ENCODE measurements around the gene EXT2. TPM values are rescaled to one million over a fixed set of nuclear protein-coding genes. Genes with fewer than 3 reads are reported as not detected.

Gene EXT2
- total RNA-seq, 2 experiments from 2014 or later, result 22.4 to 24.0 TPM

DNA sequence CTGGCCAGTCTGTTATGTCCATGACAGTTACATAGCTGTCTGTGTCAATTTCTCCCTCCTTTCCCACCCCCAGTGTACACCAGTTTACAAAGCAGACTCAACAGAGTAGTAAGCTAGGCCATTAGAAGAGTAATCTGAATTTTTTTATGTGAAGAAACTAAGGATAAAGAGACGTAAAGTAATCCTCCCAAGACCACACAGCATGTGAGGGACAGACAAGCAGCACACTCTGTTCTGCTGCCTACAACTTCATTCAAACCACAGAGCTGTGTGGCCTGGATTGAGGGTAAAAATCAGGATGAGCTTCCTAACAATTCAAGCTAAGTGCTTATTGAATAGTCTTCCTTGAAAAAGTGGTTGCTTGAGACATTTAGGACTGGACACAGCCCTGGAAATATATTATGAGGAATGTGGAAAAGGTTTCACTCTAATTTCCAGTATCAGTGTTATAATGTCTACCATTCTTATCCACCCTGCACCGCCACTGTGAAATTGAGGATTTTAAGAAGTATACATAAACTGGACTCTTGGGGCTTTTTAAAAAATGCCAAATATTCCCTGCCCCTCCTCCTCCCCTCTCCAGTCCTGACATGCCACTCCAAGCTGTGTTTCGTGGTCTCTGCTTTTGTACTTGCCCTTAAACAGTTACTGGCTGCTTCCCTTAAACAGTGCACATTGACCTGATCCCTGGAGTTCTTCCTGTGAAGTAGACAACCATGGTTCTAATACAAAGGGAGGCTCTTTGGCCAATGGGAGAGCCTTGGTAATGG, 40.9 kb downstream of the EXT2 start:
- peaks cover 3% of the 10 kb centered on the region for H3K36me3 Mint-ChIP-seq
- H3K27me3 Mint-ChIP-seq, result no peaks in the 10 kb centered on the region
- no peaks in the 10 kb centered on the region for H3K4me1 Mint-ChIP-seq
- DNase-seq, result no peak
- no peak overlapping the region for H3K27ac Mint-ChIP-seq
- H3K9me3 Mint-ChIP-seq, result no peaks in the 10 kb centered on the region
- H3K4me3 Mint-ChIP-seq, result no peak overlapping the region

DNA sequence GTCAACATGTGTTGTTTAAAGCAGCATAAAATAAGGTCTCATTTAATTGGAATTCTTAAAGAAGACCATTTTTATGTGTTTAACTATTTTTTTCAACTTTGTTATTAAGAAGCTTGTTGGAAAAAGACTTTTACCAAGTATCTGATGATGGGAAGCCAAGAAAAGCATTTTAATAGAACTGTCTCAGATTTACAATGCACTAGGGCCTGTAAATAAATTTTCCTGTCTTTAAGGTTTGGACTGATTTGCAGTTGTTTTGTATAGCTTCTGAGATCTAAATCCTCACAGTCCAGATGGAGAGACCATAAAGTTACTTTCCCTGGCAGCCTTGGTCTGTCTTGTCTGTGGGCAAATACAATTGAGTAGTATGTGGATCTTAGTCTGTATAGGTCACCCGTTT, 41.6 kb downstream of the EXT2 start:
- Mint-ChIP-seq H3K9me3 (no peaks in the 10 kb centered on the region), H3K27me3 (no peaks in the 10 kb centered on the region), H3K36me3 (peaks cover 3% of the 10 kb centered on the region), H3K27ac (no peak overlapping the region), H3K4me3 (no peak overlapping the region), H3K4me1 (no peaks in the 10 kb centered on the region)
- DNase-seq, result no peak

DNA sequence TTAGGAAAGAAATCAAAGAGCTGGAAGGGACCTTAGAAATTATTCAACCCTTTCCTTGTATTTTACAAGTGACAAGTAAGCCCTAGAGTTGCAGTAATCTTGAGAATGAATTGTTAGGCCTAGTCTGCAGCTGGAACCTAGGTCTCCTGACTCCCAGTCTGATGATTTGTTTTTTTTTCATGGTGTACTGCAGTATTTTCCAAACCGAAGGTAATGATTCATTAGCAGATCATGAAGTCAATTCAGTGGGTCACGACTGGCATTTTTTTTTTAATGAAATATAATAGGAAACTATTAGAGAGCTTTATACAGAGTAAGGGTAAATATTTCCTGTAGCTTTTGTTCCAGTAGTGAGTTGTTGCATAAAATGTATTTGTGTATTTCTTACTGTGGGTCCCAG, 42.8 kb downstream of the EXT2 start:
- peaks cover 7% of the 10 kb centered on the region for H3K36me3 Mint-ChIP-seq
- H3K27me3 Mint-ChIP-seq, result no peaks in the 10 kb centered on the region
- no peak overlapping the region for H3K4me3 Mint-ChIP-seq
- no peak for DNase-seq
- no peaks in the 10 kb centered on the region for H3K9me3 Mint-ChIP-seq
- H3K27ac Mint-ChIP-seq, result no peak overlapping the region
- H3K4me1 Mint-ChIP-seq, result no peaks in the 10 kb centered on the region

GRCh38 chr11:44138980-44139379, 43.5 kb downstream of the EXT2 start:
- Mint-ChIP-seq H3K9me3 (no peaks in the 10 kb centered on the region), H3K27ac (no peak overlapping the region), H3K4me3 (no peak overlapping the region), H3K27me3 (no peaks in the 10 kb centered on the region), H3K36me3 (peaks cover 10% of the 10 kb centered on the region), H3K4me1 (no peaks in the 10 kb centered on the region)
- no peak for DNase-seq

DNA sequence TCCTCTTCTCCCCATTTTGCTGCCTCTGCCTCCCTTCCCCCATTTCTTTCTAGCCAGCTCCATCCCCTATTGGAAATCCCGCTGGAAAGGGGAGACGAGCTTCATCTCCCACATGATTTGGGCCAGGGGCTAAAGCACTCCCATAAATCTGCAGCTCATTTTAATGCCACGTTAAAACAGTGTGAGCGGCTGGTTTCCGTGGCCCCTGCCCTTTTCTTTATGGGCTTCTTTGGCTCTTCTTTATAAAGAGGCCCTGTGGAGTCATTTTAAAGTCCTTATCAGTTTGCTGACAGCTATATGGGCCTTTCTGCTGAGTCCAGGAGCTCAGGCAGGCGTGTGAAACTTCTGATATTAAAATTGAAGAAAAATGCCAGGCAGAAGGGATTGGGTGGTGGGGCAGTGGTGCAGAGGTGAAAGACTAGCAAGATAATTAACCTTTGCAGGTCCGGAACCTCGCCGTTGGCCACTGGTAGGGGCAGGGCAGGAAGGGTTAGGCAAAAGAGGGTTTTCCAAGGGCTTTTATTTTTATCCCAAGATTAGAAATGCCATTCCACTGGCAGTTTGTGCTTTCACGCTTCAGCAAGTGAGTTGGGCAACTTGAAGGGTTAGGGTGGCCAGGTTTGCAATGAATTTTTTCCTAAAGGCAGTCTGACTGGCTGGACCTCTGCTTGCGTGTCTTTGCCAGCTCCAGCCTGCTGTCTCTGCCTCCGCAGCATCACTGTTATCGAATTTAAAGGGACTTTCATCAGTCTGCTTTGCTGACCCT, 44.3 kb downstream of the EXT2 start:
- no peak overlapping the region for H3K4me3 Mint-ChIP-seq
- no peak for DNase-seq
- H3K27me3 Mint-ChIP-seq, result no peaks in the 10 kb centered on the region
- H3K4me1 Mint-ChIP-seq, result no peaks in the 10 kb centered on the region
- no peak overlapping the region for H3K27ac Mint-ChIP-seq
- H3K36me3 Mint-ChIP-seq, result peaks cover 12% of the 10 kb centered on the region
- no peaks in the 10 kb centered on the region for H3K9me3 Mint-ChIP-seq

DNA sequence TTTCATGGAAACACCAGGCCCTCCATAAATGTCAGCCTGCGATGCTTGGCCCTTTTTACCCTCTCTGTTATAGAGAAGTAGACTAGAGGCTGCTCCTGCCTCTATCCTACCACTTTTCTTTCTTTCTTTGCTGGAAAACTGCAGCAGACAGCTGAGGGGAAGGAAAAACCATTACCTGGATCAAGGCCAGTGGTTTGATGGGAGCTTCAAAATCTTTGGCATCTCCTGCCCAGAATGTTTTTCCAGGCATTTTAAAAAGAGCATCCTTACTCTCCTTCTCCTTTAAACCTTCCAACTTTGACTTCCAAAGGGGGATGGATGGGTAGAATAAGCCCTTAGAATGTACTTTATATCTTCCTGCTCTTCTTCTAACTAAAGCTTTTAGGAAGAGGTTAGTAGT, 44.9 kb downstream of the EXT2 start:
- no peak for DNase-seq
- Mint-ChIP-seq H3K4me1 (no peaks in the 10 kb centered on the region), H3K4me3 (no peak overlapping the region)

DNA sequence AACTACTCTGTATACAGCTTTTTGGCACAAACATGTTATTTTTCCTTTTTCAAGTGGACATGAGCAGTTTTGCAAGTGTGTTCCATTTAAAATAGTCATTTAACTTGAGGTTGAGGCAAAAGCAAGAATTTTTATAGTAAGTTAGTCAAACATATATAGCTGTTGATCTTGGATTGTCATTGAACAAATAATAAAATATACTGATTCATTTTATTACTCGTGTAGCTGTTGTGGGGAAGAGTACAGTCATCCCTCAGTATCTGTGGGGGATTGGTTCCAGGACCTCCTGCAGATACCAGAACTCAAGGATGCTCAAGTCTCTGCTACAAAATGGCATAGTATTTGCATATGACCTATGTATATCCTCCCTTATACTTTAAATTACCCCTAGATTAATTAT, 45.3 kb downstream of the EXT2 start:
- no peak overlapping the region for H3K27ac Mint-ChIP-seq
- H3K9me3 Mint-ChIP-seq, result no peaks in the 10 kb centered on the region
- H3K4me3 Mint-ChIP-seq, result no peak overlapping the region
- DNase-seq, result no peak
- H3K27me3 Mint-ChIP-seq, result no peaks in the 10 kb centered on the region
- H3K36me3 Mint-ChIP-seq, result peaks cover 15% of the 10 kb centered on the region
- H3K4me1 Mint-ChIP-seq, result no peaks in the 10 kb centered on the region

More for the DNA sequence above, 44.9 kb downstream of the EXT2 start:
- Mint-ChIP-seq H3K36me3 (peaks cover 15% of the 10 kb centered on the region), H3K9me3 (no peaks in the 10 kb centered on the region), H3K27ac (no peak overlapping the region), H3K27me3 (no peaks in the 10 kb centered on the region)

- no peak overlapping the region for H3K27ac Mint-ChIP-seq
- DNase-seq, result no peak
- H3K4me1 Mint-ChIP-seq, result no peaks in the 10 kb centered on the region
- no peaks in the 10 kb centered on the region for H3K9me3 Mint-ChIP-seq
- no peaks in the 10 kb centered on the region for H3K27me3 Mint-ChIP-seq
- H3K4me3 Mint-ChIP-seq, result no peak overlapping the region
- H3K36me3 Mint-ChIP-seq, result peaks cover 26% of the 10 kb centered on the region
Measured at GRCh38 chr11:44143987-44144909, 48.8 kb downstream of the EXT2 start.

DNA sequence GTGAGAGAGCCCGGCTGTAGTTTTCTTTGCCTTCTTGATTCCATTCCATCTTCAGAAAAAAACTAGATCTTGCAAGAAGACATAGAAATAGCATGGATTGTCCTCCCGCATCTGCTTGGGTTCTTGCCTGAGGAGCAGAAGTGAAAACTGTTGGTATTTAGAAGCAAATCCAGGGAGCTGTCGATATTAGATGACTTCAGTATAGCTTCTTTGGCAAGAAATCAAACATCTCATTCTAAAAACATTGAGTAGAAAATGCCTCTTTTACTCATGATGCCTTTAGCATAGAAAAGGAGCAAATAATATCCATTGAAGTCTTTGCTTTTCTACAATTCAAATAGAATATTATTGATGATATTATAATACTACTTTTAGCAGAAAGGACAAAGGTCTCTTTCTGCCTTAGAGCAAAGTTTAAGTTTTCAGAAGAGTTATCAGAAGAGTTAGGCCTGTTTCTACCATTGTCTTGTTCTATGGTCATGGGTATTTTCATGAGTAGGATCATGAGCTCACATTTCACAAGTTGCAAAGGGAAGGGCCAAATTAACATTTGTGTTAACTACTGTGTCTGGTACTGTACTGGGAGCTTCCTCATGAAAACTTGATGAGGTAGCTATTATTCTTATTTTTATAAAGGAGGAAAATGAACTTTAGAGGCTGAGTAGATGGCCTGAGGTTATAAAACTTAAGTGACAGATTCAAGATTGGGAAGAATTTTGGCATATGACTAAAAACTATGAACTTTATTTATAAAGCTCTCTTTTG, 49.7 kb downstream of the EXT2 start:
- H3K4me1 Mint-ChIP-seq, result no peaks in the 10 kb centered on the region
- H3K27me3 Mint-ChIP-seq, result no peaks in the 10 kb centered on the region
- no peak for DNase-seq
- H3K4me3 Mint-ChIP-seq, result no peak overlapping the region
- H3K27ac Mint-ChIP-seq, result no peak overlapping the region
- H3K36me3 Mint-ChIP-seq, result peaks cover 36% of the 10 kb centered on the region
- H3K9me3 Mint-ChIP-seq, result no peaks in the 10 kb centered on the region

DNA sequence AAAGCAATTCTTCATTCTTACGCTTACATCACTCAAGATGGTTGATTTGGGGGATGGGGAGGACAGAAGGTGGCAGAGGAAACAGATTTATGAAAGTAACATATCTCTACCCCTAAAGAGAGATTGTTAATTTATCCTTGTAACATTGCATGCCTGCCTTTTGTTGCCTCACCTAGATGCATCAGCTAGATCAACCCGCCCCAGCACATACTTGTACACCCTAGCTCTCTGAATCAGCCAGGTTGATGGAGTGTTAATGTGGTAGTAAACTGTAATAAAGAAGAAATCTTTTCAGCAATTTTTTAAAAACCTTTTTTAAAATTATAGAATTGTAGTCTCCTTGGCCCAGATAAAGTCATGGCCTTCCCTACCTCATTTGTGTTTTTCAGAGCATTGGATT, 51.5 kb downstream of the EXT2 start:
- no peak for DNase-seq
- no peaks in the 10 kb centered on the region for H3K27me3 Mint-ChIP-seq
- H3K4me1 Mint-ChIP-seq, result no peaks in the 10 kb centered on the region
- H3K27ac Mint-ChIP-seq, result no peak overlapping the region
- peaks cover 7% of the 10 kb centered on the region for H3K9me3 Mint-ChIP-seq
- peaks cover 52% of the 10 kb centered on the region for H3K36me3 Mint-ChIP-seq
- no peak overlapping the region for H3K4me3 Mint-ChIP-seq

DNA sequence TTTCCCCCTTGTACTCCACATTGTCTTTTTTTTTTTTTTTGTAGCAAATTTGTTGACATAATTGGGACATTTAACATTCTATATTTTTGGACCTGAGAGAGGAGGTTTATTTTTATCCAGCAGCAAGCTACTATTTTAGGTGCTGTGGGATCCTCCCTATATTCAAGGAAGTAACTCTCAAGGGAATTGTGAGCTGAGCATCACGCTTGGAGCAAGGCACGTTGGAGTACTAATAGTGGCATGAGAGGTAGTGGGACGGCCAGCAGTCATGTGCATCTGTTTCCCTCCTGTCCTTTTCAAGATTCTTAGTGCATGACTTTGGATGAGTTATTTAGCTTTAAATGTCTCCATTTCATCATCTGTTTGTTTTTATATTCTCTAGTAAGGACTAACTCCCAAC, 52.3 kb downstream of the EXT2 start:
- Mint-ChIP-seq H3K4me3 (no peak overlapping the region), H3K36me3 (peaks cover 60% of the 10 kb centered on the region), H3K27me3 (no peaks in the 10 kb centered on the region)

GRCh38 chr11:44149651-44150050, 54.2 kb downstream of the EXT2 start:
- Mint-ChIP-seq H3K9me3 (peaks cover 14% of the 10 kb centered on the region), H3K36me3 (peaks cover 65% of the 10 kb centered on the region), H3K4me1 (no peaks in the 10 kb centered on the region), H3K4me3 (no peak overlapping the region), H3K27me3 (no peaks in the 10 kb centered on the region), H3K27ac (no peak overlapping the region)
- no peak for DNase-seq

More for the DNA sequence above, 52.3 kb downstream of the EXT2 start:
- DNase-seq, result no peak
- H3K4me1 Mint-ChIP-seq, result no peaks in the 10 kb centered on the region
- peaks cover 9% of the 10 kb centered on the region for H3K9me3 Mint-ChIP-seq
- H3K27ac Mint-ChIP-seq, result no peak overlapping the region

DNA sequence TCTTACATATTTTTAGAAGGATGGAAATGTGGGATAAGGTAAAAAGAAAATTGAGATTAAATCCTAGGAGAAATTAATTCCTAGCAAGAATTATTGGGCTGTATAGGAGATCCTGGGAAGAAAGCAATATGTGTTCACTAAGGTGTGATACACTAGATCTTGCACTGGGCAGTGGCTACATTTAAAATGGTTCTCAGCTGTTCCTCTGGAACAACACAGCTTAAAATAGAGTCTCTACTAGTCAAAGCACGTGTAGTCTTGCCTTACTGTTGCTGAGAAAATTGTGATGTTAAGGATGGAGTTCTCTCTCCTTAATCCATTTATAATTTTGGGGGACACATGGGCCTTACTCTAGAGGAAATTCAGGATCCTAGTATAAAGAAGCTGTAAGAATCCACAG, 54.9 kb downstream of the EXT2 start:
- no peak overlapping the region for H3K27ac Mint-ChIP-seq
- no peak overlapping the region for H3K4me3 Mint-ChIP-seq
- peaks cover 14% of the 10 kb centered on the region for H3K9me3 Mint-ChIP-seq
- H3K4me1 Mint-ChIP-seq, result no peaks in the 10 kb centered on the region
- no peaks in the 10 kb centered on the region for H3K27me3 Mint-ChIP-seq
- peaks cover 64% of the 10 kb centered on the region for H3K36me3 Mint-ChIP-seq
- DNase-seq, result no peak

GRCh38 chr11:44157019-44157418, 61.5 kb downstream of the EXT2 start:
- Mint-ChIP-seq H3K9me3 (peaks cover 12% of the 10 kb centered on the region), H3K36me3 (peaks cover 59% of the 10 kb centered on the region), H3K4me1 (peaks cover 15% of the 10 kb centered on the region), H3K27ac (no peak overlapping the region), H3K27me3 (no peaks in the 10 kb centered on the region), H3K4me3 (no peak overlapping the region)
- DNase-seq, result no peak
